Tibial nerve (tissue), 4 donors: ENCODE data around the gene PSG1. TPM values are rescaled to one million over a fixed set of nuclear protein-coding genes. Genes with fewer than 3 reads are reported as not detected.
"Not testable (repeated sequence)": the region's sequence is repeated elsewhere in the genome, so short reads cannot be mapped to it uniquely, and the experiment has no call there.

Experiments
- DNase-seq, 2 donors: peaks; one replicate each; pipeline ENCODE4 v3.0.0-alpha.2; 2019; ENCODE audit warnings: low spot score in 2 of 2
- H3K27ac ChIP-seq, 4 donors: fragments of 200-600 bp; sonication (generic) in 3 of 4; one replicate each; pipeline ENCODE4 v1.5.1; 2017 to 2019; ENCODE audit warnings: mild to moderate bottlenecking in 1 of 4
- H3K27me3 ChIP-seq, 2 donors: fragments of 200-600 bp; sonication (generic) in 1 of 2; one replicate each; pipeline versions ENCODE4 v1.5.1 to v1.6.0; 2017 to 2019
- H3K36me3 ChIP-seq, 3 donors: fragments of 200-600 bp; sonication (generic); one replicate each; pipeline ENCODE4 v1.5.1; 2018 to 2019
- H3K4me1 ChIP-seq, 4 donors: fragments of 200-600 bp; sonication (generic) in 3 of 4; one replicate each; pipeline ENCODE4 v1.5.1; 2017 to 2019
- H3K4me3 ChIP-seq, 4 donors: fragments of 200-600 bp; sonication (generic) in 3 of 4; one replicate each; pipeline ENCODE4 v1.5.1; 2017 to 2019; ENCODE audit warnings: mild to moderate bottlenecking in 1 of 4, moderate library complexity in 1 of 4
- H3K9me3 ChIP-seq, 4 donors: fragments of 200-600 bp; sonication (generic) in 3 of 4; one replicate each; pipeline ENCODE4 v1.5.1; 2017 to 2019
- CTCF ChIP-seq, 5 experiments: fragments of 200-600 bp in 3 of 5; fragments of 450-650 bp in 2 of 5; sonication (generic) in 3 of 5; IDR thresholded peaks; one replicate each; pipeline ENCODE4 v1.5.1; 2016 to 2019; ENCODE audit warnings: antibody characterized with exemption in 5 of 5, mild to moderate bottlenecking in 3 of 5, moderate library complexity in 2 of 5
- EP300 ChIP-seq, 2 donors: sonication (generic); formaldehyde crosslinking; IDR thresholded peaks; one replicate each; pipeline ENCODE4 v1.6.1; 2017; ENCODE audit warnings: antibody characterized with exemption in 2 of 2, mild to moderate bottlenecking in 1 of 2
- POLR2A ChIP-seq, 2 donors: fragments of 450-650 bp; IDR thresholded peaks; one replicate each; pipeline ENCODE4 v1.6.1; 2017; ENCODE audit warnings: antibody characterized with exemption in 2 of 2, mild to moderate bottlenecking in 2 of 2, moderate library complexity in 2 of 2
- WGBS, 2 donors: methylation state at CpG; one replicate each; pipeline ENCODE4 v1.1.5; 2018; 5-methylcytosine and 5-hydroxymethylcytosine counted together
- total RNA-seq, 4 donors: library from RNA; depleted of rRNA; stranded (reverse); fragments of >200 nt; gene quantifications; one replicate each; pipeline ENCODE4 v1.1.0, GENCODE V29; 2016

Gene PSG1
- total RNA-seq, 4 donors from 2014 or later = not detected

GRCh38 chr19:42832023-42832680 lies 47.4 kb downstream of the PSG1 start:
- not testable (repeated sequence) for DNase-seq, H3K4me1 ChIP-seq

DNA sequence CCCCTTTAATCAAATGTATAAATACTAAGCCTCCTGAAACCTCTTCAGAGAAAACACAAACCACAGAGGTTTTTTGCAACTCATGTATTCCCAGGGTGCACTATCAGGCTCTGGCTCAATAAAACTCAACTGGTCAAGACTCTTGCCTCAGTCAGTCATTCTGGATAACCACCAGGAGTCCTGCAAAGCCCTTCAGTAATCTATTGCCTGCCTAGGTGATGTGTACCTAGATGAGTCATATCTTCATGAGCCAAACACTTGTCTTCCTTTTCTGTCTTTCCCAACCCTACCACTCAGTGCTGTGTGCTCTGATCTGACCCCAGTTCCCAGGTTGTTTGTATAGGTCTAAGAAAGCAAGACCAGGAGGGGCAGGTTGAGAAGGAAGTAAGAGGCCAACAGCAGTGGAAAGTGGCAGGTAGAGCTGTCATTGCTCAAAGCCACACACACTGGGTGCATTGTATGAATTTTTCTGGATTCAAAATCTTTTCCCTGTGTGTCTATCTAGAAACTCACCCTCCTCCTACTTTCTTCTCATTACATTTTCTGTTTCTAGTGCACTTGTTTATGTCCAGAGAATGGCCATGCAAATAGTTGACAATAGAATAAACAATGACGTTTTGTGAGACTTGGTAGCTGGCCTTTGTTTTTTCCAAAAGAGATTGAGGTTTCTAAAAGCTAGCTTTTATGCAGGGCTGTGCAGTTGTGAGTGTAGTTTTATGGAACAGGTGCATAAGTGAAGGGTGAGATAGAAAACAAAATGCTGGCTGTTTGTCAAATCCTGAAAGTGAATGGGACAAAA lies 48.1 kb downstream of the PSG1 start:
- H3K4me1 ChIP-seq = no peaks in the 10 kb centered on the region
- no peak overlapping the region for H3K27ac ChIP-seq
- DNase-seq = no peak
- no peak overlapping the region for H3K4me3 ChIP-seq
- H3K9me3 ChIP-seq = no peaks in the 10 kb centered on the region
- 53 to 58% methylated on average over 1 of the region's 1 CpG for WGBS, 2 donors
- no peak for TF ChIP-seq CTCF (IDR thresholded peaks at IDR 0.05)
- no peak for TF ChIP-seq POLR2A (IDR thresholded peaks at IDR 0.05)
- TF ChIP-seq EP300 (IDR thresholded peaks at IDR 0.05) = no peak
- H3K27me3 ChIP-seq = no peaks in the 10 kb centered on the region
- H3K36me3 ChIP-seq = no peaks in the 10 kb centered on the region

More at GRCh38 chr19:42832023-42832680, 47.4 kb downstream of the PSG1 start:
- not testable (repeated sequence) for H3K27me3 ChIP-seq, H3K36me3 ChIP-seq, H3K4me3 ChIP-seq, H3K27ac ChIP-seq, H3K9me3 ChIP-seq
- WGBS, 2 donors = 78 to 89% methylated on average over 3 of the region's 3 CpGs

DNA sequence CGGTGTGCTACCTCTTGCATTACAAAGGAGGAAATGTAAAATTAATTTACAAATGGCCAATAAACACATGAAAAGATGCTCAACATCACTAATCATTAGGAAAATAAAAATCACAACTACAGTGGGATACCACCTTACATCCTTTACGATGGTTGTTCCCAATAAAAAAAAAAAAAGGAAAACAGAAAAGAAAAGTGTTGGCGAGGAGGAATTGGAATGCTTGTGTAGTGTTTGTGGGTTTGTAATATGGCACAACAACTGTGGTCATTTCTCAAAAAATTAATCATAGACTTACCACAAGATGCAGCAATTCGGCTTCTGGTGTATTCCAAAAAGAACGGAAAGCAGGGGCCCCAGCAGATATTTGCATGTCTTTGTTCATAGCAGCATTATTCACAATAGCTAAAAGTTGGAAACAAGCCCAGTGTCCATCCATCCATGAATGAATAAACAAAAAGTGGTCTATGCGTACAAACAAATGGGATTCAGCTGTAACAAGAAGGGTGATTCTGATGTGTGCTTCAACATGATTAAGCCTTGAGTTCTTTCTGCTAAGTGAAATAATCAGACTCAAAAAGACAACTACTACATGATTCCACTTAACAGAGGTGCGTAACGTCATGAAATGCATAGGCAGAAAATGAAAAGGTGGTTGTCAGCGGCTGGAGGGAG lies 58.1 kb downstream of the PSG1 start:
- DNase-seq, H3K9me3 ChIP-seq, H3K36me3 ChIP-seq, H3K27ac ChIP-seq, H3K4me1 ChIP-seq, H3K27me3 ChIP-seq, H3K4me3 ChIP-seq: not testable (repeated sequence)
- WGBS, 2 donors = 72 to 82% methylated on average over 9 of the region's 9 CpGs

GRCh38 chr19:42819960-42820650 lies 59.4 kb downstream of the PSG1 start:
- H3K4me3 ChIP-seq, H3K9me3 ChIP-seq, H3K36me3 ChIP-seq, H3K27me3 ChIP-seq, H3K27ac ChIP-seq, H3K4me1 ChIP-seq, DNase-seq: not testable (repeated sequence)
- 72 to 75% methylated on average over 5 of the region's 5 CpGs for WGBS, 2 donors

- TF ChIP-seq POLR2A (IDR thresholded peaks at IDR 0.05) (no peak), CTCF (IDR thresholded peaks at IDR 0.05) (no peak), EP300 (IDR thresholded peaks at IDR 0.05) (no peak)
- H3K4me3 ChIP-seq = no peak overlapping the region
- H3K4me1 ChIP-seq = no peaks in the 10 kb centered on the region
- H3K36me3 ChIP-seq = no peaks in the 10 kb centered on the region
- DNase-seq = no peak
- H3K27me3 ChIP-seq = no peaks in the 10 kb centered on the region
- peaks cover 0 to 5% (median 0%) of the 10 kb centered on the region in 4 donors for H3K9me3 ChIP-seq
- no peak overlapping the region for H3K27ac ChIP-seq
Measured at GRCh38 chr19:42816894-42817293, 62.6 kb downstream of the PSG1 start.

Other genes with a start within 250 kb of the PSG1 start
- gene PSG3, start 139.2 kb downstream of the PSG1 start, total RNA-seq = not detected
- not detected for gene PSG8, start 114.0 kb downstream of the PSG1 start, total RNA-seq
- not detected for gene PSG6, start 38.2 kb upstream of the PSG1 start, total RNA-seq
- not detected for gene PSG7, start 57.5 kb upstream of the PSG1 start, total RNA-seq
- gene PSG11, start 146.8 kb upstream of the PSG1 start, total RNA-seq = not detected
- not detected for gene PSG2, start 203.0 kb upstream of the PSG1 start, total RNA-seq